ENCODE data around the gene ZNF710.
"Not testable (repeated sequence)": the region's sequence is repeated elsewhere in the genome, so short reads cannot be mapped to it uniquely, and the experiment has no call there.

Gene ZNF710

DNA sequence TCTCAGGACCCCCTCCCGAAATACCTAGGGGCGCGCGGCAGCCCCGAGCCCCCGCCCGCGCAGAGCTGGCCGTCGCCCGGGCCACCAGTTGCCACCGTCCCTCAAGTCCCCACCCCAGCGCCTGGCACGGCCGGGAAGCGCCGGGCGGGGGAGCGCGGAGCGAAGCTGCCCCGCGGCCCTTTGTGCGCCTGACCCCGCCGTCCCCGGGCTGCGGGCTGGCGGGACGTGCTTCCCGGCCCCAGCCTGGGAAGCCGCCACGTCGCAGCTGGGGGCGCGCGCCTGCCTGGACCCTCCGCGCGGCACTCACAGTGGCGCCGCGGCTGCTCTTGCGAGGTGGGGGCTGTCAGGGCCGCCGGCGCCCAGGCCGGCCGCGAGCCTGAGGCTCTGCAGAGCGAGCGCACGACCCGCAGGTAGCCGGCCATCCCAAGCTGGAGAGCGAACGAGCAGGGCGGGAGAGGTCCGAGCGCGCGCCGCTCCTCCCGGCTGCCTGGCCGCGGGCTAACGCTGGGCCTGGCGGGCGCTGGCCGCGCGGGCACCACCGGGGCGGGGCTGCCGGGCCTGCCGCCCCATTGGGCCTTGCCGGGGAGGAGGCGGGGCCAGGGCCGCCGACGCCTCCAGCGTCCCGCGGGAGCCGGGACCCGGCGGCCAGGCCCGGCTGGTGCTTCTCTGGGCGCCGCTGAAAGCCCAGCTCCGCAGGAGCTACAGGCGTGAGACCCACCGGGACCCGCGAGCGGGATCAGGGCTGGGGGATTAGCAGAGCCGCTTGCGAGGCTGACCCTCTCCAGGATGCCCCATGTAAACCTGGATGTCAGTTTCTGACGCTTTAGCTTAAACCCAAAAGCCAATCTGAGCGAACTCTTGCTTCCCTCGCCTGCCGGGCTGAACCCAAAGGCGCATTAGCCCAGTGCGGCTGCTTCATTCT, 101.1 kb downstream of the ZNF710 start, which contains the start of gene IDH2:
Gene IDH2 (minus strand): TSS at position 500 of the 922 bp plus-strand sequence. CDS start 78 bp downstream, at position 422.
- DNase-seq (ENCODE audit: low read depth, low spot score), result peak; percentile 91

GRCh38 chr15:90103701-90104329, 102.7 kb downstream of the ZNF710 start:
- no peak for DNase-seq (ENCODE audit: low read depth, low spot score)

GRCh38 chr15:90104551-90104950, 103.4 kb downstream of the ZNF710 start:
- peak; percentile 60 for DNase-seq (ENCODE audit: low read depth, low spot score)

- DNase-seq (ENCODE audit: low read depth, low spot score), result no peak
These were observed 104.4 kb downstream of the ZNF710 start for GRCh38 chr15:90105521-90105920.

DNA sequence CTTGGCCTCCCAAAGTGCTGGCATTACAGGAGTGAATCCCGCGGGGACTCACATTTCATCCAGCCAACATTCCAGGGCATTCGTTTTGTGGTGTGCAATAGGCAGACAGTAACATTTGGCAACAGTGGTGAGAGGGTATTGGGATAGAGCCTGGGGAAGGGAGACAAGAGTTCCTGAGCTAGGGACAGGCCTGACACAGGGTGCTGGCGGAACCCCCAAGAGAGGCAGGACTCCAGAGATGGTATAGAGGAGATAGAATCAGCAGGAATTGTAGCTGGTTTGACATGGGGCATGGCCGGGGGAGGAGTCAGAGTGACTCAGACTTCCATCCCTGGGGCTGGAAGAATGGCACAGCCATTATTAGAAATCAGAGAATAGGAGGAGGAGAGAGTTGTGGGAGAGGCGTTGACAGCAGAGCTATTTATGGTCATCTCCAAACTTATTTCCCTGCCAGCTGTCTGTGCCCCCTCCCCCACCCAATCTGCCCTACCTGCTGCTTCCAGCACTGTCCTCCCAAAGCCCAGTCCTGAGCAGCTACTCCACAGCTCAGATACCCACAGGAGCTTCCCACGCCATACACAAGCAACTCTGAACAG, 105.5 kb downstream of the ZNF710 start:
- peak; percentile 67 for DNase-seq (ENCODE audit: low read depth, low spot score)

DNA sequence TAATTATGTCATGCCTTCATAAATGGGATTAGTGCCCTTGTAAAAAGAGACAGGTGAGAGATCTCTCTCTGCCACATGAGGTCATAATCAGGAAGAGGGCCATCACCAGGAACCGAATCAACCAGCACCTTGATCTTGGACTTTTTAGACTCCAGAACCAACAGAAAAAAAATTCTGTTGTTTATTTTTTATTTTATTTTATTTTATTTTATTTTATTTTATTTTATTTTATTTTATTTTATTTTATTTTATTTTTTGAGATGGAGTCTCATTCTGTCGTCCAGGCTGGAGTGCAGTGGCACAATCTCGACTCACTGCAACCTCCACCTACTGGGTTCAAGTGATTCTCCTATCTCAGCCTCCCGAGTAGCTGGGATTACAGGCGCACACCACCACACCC, 106.9 kb downstream of the ZNF710 start:
- not testable (repeated sequence) for DNase-seq (ENCODE audit: low read depth, low spot score)

- not testable (repeated sequence) for DNase-seq (ENCODE audit: low read depth, low spot score)
These were observed 108.1 kb downstream of the ZNF710 start for GRCh38 chr15:90109163-90109751.

DNA sequence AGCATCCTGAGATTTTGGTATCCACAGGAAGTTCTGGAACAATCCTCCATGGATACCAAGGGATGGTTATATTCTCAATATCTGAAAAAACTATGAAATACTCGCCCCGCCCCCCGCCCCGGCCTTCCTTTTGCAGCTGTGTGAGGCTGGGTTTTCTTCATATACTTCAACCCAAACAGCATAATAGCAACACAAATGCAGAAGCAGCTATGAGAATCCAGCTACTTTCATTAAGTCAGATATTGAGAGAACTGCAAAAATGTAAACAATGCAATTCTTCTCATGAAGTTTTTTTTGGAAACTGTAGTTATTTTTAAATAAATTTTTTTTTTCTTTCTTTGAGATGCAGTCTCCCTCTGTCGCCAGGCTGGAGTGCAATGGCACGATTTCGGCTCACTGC, 112.0 kb downstream of the ZNF710 start:
- no peak for DNase-seq (ENCODE audit: low read depth, low spot score)

GRCh38 chr15:90114451-90114901, 113.4 kb downstream of the ZNF710 start:
- DNase-seq (ENCODE audit: low read depth, low spot score), result no peak

- DNase-seq (ENCODE audit: low read depth, low spot score), result no peak
These were observed 114.7 kb downstream of the ZNF710 start for GRCh38 chr15:90115783-90116182.

DNA sequence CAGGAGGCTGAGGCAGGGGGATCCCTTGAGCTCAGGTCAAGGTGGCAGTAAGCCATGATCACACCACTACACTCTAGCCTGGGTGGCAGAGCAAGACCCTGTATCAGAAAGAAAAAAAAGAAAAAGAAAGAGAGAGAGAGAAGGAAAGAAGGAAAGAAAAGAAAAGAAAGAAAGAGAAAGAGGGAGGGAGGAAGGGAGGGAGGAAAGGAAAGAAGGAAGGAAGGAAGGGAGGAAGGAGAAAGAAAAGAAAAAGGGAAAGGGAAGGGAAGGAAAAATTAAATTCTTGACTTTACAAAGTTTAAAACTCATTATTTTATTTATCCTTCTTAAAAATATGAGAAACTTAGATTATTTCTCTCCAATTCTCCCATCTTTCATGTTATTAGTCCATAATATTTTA, 118.2 kb downstream of the ZNF710 start:
- no peak for DNase-seq (ENCODE audit: low read depth, low spot score)

- DNase-seq (ENCODE audit: low read depth, low spot score), result no peak
These were observed 120.0 kb downstream of the ZNF710 start for GRCh38 chr15:90121086-90121485.

GRCh38 chr15:90124507-90124906, 123.4 kb downstream of the ZNF710 start:
- DNase-seq (ENCODE audit: low read depth, low spot score), result no peak

DNA sequence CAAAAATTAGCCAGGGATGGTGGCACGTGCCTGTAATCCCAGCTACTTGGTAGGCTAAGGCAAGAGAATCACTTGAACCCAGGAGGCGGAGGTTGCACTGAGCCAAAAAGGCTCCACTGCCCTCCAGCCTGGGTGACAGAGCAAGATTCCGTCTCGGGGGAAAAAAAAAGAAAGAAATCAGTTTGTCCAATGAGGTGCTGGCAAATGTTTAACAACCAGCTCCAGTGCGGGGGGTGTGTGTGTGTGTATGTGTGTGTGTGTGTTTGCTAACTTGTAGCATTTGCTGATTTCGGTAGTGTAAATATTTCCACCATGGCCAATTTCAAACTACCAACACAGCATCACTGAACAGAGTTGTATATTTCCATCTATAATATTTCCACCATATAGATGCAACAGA, 124.9 kb downstream of the ZNF710 start:
- DNase-seq (ENCODE audit: low read depth, low spot score), result no peak

DNA sequence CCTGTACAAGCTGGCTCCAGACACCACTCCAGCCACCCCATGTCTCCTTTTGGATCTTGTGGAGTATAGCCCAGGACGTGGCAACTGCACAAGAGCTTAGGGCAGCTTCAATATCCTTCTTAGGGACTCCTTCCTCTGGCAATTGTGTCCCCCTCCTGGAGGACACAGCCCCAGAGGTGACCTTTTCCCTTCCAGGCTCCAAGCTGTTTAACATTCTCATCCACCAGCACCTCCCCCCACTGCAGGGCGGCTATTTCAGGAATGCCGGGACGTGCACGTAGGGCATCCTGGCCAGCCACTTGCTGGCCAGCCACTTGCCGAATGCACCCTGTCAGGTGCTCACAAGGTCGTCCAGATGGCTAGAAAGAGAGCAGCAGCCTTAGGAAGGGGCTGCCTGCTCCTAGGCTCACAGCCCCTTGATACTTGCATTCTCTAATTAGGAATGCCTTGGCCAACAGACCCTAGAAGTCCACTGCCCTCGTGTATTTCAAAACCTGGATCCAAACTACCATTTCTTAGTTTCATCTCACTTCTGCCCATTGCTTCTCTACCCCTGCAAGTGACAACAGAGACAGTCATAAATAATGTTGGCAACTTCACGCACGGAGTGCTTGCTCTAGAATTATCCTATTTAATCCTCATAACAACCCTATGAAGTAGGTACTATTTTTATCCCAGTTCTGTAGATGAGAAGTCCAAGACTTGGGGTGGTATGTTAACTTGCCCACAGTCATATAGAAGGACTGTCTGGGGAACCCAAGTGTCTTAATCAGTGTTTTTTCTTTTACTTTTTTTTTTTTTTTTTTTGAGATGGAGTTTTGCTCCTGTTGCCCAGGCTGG, 125.7 kb downstream of the ZNF710 start:
- DNase-seq (ENCODE audit: low read depth, low spot score), result peak; percentile 92

DNA sequence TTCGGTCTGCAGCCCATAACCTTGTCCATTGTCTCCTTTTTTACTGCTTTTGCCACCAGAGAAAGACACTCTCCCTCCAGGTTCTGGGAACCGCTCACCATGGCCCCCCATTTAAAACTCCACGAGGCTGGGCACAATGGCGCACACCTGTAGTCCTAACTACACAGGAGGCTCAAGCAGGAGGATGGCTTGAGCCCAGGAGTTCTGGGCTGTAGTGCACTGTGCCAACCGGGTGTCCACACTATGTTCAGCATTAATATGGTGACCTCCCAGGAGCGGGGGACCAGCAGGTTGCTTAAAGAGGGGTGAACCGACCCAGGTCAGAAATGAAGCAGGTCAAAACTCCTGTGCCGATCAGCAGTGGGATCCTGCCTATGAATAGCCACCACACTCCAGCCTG, 129.2 kb downstream of the ZNF710 start:
- DNase-seq (ENCODE audit: low read depth, low spot score), result no peak
